K562 (cell line): ENCODE results near the gene IL34.

ENCODE experiments used
- HMG20A ChIP-seq: fragments of 450-650 bp; formaldehyde crosslinking; conservative IDR thresholded peaks from 2 replicates; pipeline ENCODE4 v1.4.0; 2020; ENCODE audit warnings: mild to moderate bottlenecking, mixed read lengths
- SMAD2 ChIP-seq: fragments of 150-350 bp; IDR thresholded peaks from 2 replicates; pipeline ENCODE4 v1.6.1; 2014; ENCODE audit warnings: low read depth, mild to moderate bottlenecking, low read length

DNA sequence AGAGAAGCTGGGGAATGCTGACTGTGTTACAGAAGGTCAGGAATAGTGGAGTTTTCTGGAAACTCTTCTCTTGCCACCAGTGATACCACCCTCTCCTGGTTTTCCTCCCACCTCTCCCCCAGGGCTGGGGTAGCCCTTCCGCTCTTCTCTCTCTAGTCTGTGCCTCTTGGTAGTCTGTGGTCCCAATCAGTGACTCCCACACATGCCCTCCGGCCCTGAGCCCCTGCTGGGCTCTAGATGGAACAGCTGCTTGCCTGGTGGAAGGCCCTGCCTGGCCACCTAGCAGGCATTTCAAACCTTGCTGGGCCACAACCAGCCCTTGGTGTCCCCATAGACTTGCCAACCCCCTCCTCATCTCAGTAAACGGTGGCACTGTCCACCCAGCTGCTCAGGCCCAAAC, 54.7 kb downstream of the IL34 start:
- no peak for TF ChIP-seq HMG20A (CRISPR knock-in tag)
- TF ChIP-seq SMAD2, result no peak
